Uterus (tissue), 4 donors: ENCODE results near the gene SAMD4B. TPM values are rescaled to one million over a fixed set of nuclear protein-coding genes. Genes with fewer than 3 reads are reported as not detected.

Experiments used
- DNase-seq, 2 donors: peaks; one replicate each; pipeline ENCODE4 v3.0.0-alpha.2; 2019 to 2020
- H3K27ac ChIP-seq, 2 donors: fragments of 200-600 bp; sonication (generic); 1 replicate in 1 of 2; 2 replicates in 1 of 2; pipeline ENCODE4 v1.5.1; 2016 to 2018
- H3K27me3 ChIP-seq, 2 donors: fragments of 200-600 bp; sonication (generic); one replicate each; pipeline ENCODE4 v1.5.1; 2018 to 2019; ENCODE audit warnings: control low read depth in 1 of 2
- H3K36me3 ChIP-seq, 2 donors: fragments of 200-600 bp; sonication (generic); one replicate each; pipeline ENCODE4 v1.5.1; 2019; ENCODE audit warnings: control low read depth in 1 of 2
- H3K4me1 ChIP-seq, 2 donors: fragments of 200-600 bp; sonication (generic); one replicate each; pipeline ENCODE4 v1.5.1; 2018 to 2019; ENCODE audit warnings: control low read depth in 1 of 2
- H3K4me3 ChIP-seq, 2 donors: fragments of 200-600 bp; sonication (generic); 1 replicate in 1 of 2; 2 replicates in 1 of 2; pipeline ENCODE4 v1.5.1; 2018 to 2019; ENCODE audit warnings: mild to moderate bottlenecking in 1 of 2
- H3K9me3 ChIP-seq, 2 donors: fragments of 200-600 bp; sonication (generic); one replicate each; pipeline ENCODE4 v1.5.1; 2019; ENCODE audit warnings: control low read depth in 1 of 2
- CTCF ChIP-seq, 4 experiments: fragments of 200-600 bp in 2 of 4; fragments of 450-650 bp in 2 of 4; sonication (generic) in 2 of 4; IDR thresholded peaks; one replicate each; pipeline ENCODE4 v1.5.1; 2016 to 2019; ENCODE audit warnings: antibody characterized with exemption in 4 of 4, mild to moderate bottlenecking in 2 of 4, moderate library complexity in 1 of 4
- POLR2A ChIP-seq, 2 donors: fragments of 450-650 bp; IDR thresholded peaks; one replicate each; pipeline ENCODE4 v1.6.1; 2016; ENCODE audit warnings: antibody characterized with exemption in 2 of 2, mild to moderate bottlenecking in 1 of 2, moderate library complexity in 1 of 2
- intact Hi-C: fragments of 100-400 bp; cut with DNase I; formaldehyde crosslinking; loops from one replicate; pipeline ENCODE4 v1.15.1; 2023; ENCODE audit warnings: low total_unique reads
- total RNA-seq, 4 donors: library from RNA; depleted of rRNA in 3 of 4; stranded (reverse); fragments of >200 nt in 3 of 4; gene quantifications; one replicate each; pipeline versions ENCODE4 v1.1.0 to v1.2.4, GENCODE V29; 2014 to 2023
- donor health status: DM: yes; HTN: yes; CAD: no.

The SAMD4B gene
- total RNA-seq, 4 donors from 2014 or later: 11.3 to 128 (median 58.6) TPM

GRCh38 chr19:39303373-39304184 lies 38.6 kb upstream of the SAMD4B start:
- intact Hi-C loops: no loop called here
- Histone ChIP-seq H3K27me3 (peaks cover 3 to 5% of the 10 kb centered on the region in 2 donors), H3K9me3 (no peaks in the 10 kb centered on the region), H3K27ac (no peak overlapping the region), H3K4me3 (no peak overlapping the region), H3K36me3 (no peaks in the 10 kb centered on the region), H3K4me1 (peaks cover 0 to 11% of the 10 kb centered on the region in 2 donors)
- no peak for TF ChIP-seq CTCF (IDR thresholded peaks at IDR 0.05)
- TF ChIP-seq POLR2A (IDR thresholded peaks at IDR 0.05): no peak
- no peak for DNase-seq

GRCh38 chr19:39304185-39304513 lies 38.1 kb upstream of the SAMD4B start:
- Histone ChIP-seq H3K9me3 (no peaks in the 10 kb centered on the region), H3K27me3 (peaks cover 3 to 5% of the 10 kb centered on the region in 2 donors), H3K27ac (no peak overlapping the region), H3K4me3 (no peak overlapping the region), H3K4me1 (peaks cover 0 to 11% of the 10 kb centered on the region in 2 donors), H3K36me3 (no peaks in the 10 kb centered on the region)
- DNase-seq: no peak
- TF ChIP-seq CTCF (IDR thresholded peaks at IDR 0.05): no peak
- no peak for TF ChIP-seq POLR2A (IDR thresholded peaks at IDR 0.05)
- intact Hi-C loops: no loop called here

GRCh38 chr19:39304701-39305571 lies 37.3 kb upstream of the SAMD4B start:
- Histone ChIP-seq H3K27me3 (peaks cover 3 to 5% of the 10 kb centered on the region in 2 donors), H3K36me3 (no peaks in the 10 kb centered on the region), H3K4me1 (peaks cover 0 to 11% of the 10 kb centered on the region in 2 donors), H3K27ac (no peak overlapping the region), H3K4me3 (no peak overlapping the region), H3K9me3 (no peaks in the 10 kb centered on the region)
- DNase-seq: no peak
- TF ChIP-seq POLR2A (IDR thresholded peaks at IDR 0.05) (no peak), CTCF (IDR thresholded peaks at IDR 0.05) (no peak)
- intact Hi-C loops: no loop called here

GRCh38 chr19:39306075-39306474 lies 36.1 kb upstream of the SAMD4B start:
- peaks cover 0 to 11% of the 10 kb centered on the region in 2 donors for H3K4me1 ChIP-seq
- DNase-seq: no peak
- intact Hi-C loops: no loop called here
- H3K9me3 ChIP-seq: no peaks in the 10 kb centered on the region
- peaks cover 3 to 5% of the 10 kb centered on the region in 2 donors for H3K27me3 ChIP-seq
- no peaks in the 10 kb centered on the region for H3K36me3 ChIP-seq
- no peak overlapping the region for H3K27ac ChIP-seq
- TF ChIP-seq POLR2A (IDR thresholded peaks at IDR 0.05): no peak
- TF ChIP-seq CTCF (IDR thresholded peaks at IDR 0.05): no peak
- no peak overlapping the region for H3K4me3 ChIP-seq
